GM23338 (cell line): ENCODE measurements around the gene IDH3A. TPM values are rescaled to one million over a fixed set of nuclear protein-coding genes. Genes with fewer than 3 reads are reported as not detected.

Source experiments
- ATAC-seq: fragments of 200-7000 bp; cut with Tn5 transposase; 3 replicates; pipeline ENCODE4 v1.9.1; 2020
- DNase-seq: peaks from one replicate; pipeline ENCODE4 v3.0.0-alpha.2; 2015; ENCODE audit warnings: low spot score
- H2AFZ ChIP-seq: fragments of 200-600 bp; sonication (generic); 2 replicates; pipeline ENCODE4 v1.8.0; 2016; ENCODE audit warnings: antibody characterized with exemption, mild to moderate bottlenecking, moderate library complexity
- H3F3A ChIP-seq: fragments of 200-600 bp; sonication (generic); replicated peaks from 2 replicates; pipeline ENCODE4 v1.8.0; 2017; ENCODE audit warnings: antibody characterized with exemption, mixed run types, low read depth
- H3K27ac ChIP-seq: fragments of 200-600 bp; sonication (generic); 2 replicates; pipeline ENCODE4 v1.6.1; 2016; ENCODE audit warnings: low read depth
- H3K27me3 ChIP-seq: fragments of 200-600 bp; sonication (generic); 2 replicates; pipeline ENCODE4 v1.8.0; 2016; ENCODE audit warnings: mild to moderate bottlenecking, mixed run types, moderate library complexity; ENCODE audit not compliant: insufficient read depth
- H3K36me3 ChIP-seq: fragments of 200-600 bp; sonication (generic); 2 replicates; pipeline ENCODE4 v1.8.0; 2016; ENCODE audit warnings: mild to moderate bottlenecking; ENCODE audit not compliant: insufficient read depth
- H3K4me1 ChIP-seq: fragments of 200-600 bp; sonication (generic); 2 replicates; pipeline ENCODE4 v1.8.0; 2016; ENCODE audit warnings: mild to moderate bottlenecking, moderate library complexity; ENCODE audit not compliant: insufficient read depth
- H3K4me2 ChIP-seq: fragments of 200-600 bp; sonication (generic); 2 replicates; pipeline ENCODE4 v1.7.1; 2017; ENCODE audit warnings: mixed run types
- H3K4me3 ChIP-seq: fragments of 200-600 bp; sonication (generic); 2 replicates; pipeline ENCODE4 v1.6.1; 2016; ENCODE audit warnings: mixed run types
- H3K79me2 ChIP-seq: fragments of 200-600 bp; sonication (generic); replicated peaks from 2 replicates; pipeline ENCODE4 v1.8.0; 2017; ENCODE audit warnings: mild to moderate bottlenecking; ENCODE audit not compliant: insufficient read depth
- H3K9me2 ChIP-seq: fragments of 200-600 bp; sonication (generic); 2 replicates; pipeline ENCODE4 v1.8.0; 2017; ENCODE audit not compliant: insufficient read depth
- H4K20me1 ChIP-seq: fragments of 200-600 bp; sonication (generic); replicated peaks from 2 replicates; pipeline ENCODE4 v1.8.0; 2017; ENCODE audit warnings: mild to moderate bottlenecking; ENCODE audit not compliant: insufficient read depth
- H3K27ac Mint-ChIP-seq: 2 replicates; pipeline ENCODE4 v1.8.0; 2020; ENCODE audit warnings: inconsistent platforms, mild to moderate bottlenecking, moderate library complexity, mixed read lengths
- H3K27me3 Mint-ChIP-seq: 3 replicates; pipeline ENCODE4 v1.8.0; 2022; ENCODE audit warnings: low read depth, mild to moderate bottlenecking, moderate library complexity, mixed read lengths, inconsistent platforms; ENCODE audit not compliant: insufficient read depth, poor library complexity
- H3K36me3 Mint-ChIP-seq: 3 replicates; pipeline ENCODE4 v1.8.0; 2021; ENCODE audit warnings: low read depth, mild to moderate bottlenecking, inconsistent platforms, moderate library complexity, mixed read lengths
- H3K4me1 Mint-ChIP-seq: 3 replicates; pipeline ENCODE4 v1.8.0; 2020; ENCODE audit warnings: mild to moderate bottlenecking, inconsistent platforms, mixed read lengths
- H3K4me3 Mint-ChIP-seq: 3 replicates; pipeline ENCODE4 v1.8.0; 2021; ENCODE audit warnings: moderate library complexity, mild to moderate bottlenecking, inconsistent platforms, mixed read lengths
- H3K9me3 Mint-ChIP-seq: 3 replicates; pipeline ENCODE4 v1.8.0; 2020; ENCODE audit warnings: moderate library complexity, mild to moderate bottlenecking, inconsistent platforms, mixed read lengths
- CREB1 ChIP-seq: fragments of 250-450 bp; sonication (Bioruptor Pico); IDR thresholded peaks from 2 replicates; pipeline ENCODE4 v1.5.0; 2020; ENCODE audit warnings: low read depth, mild to moderate bottlenecking, moderate library complexity
- ETS1 ChIP-seq: IDR thresholded peaks from 2 replicates; pipeline ENCODE4 v1.6.1; 2016; ENCODE audit warnings: antibody characterized with exemption
- EZH2 ChIP-seq: fragments of 200-600 bp; sonication (generic); IDR thresholded peaks from one replicate; pipeline ENCODE4 v1.8.0; 2017; ENCODE audit warnings: antibody characterized with exemption, mild to moderate bottlenecking, low read depth; ENCODE audit not compliant: unreplicated experiment
- EZH2phosphoT487 ChIP-seq: fragments of 200-600 bp; sonication (generic); IDR thresholded peaks from one replicate; pipeline ENCODE4 v1.8.1; 2018; ENCODE audit warnings: antibody characterized with exemption; ENCODE audit not compliant: unreplicated experiment
- NANOG ChIP-seq: IDR thresholded peaks from 2 replicates; pipeline ENCODE4 v1.6.1; 2016; ENCODE audit warnings: antibody characterized with exemption, borderline replicate concordance
- POLR2AphosphoS5 ChIP-seq: IDR thresholded peaks from 2 replicates; pipeline ENCODE4 v1.6.1; 2016; ENCODE audit warnings: antibody characterized with exemption, low read depth
- ZNF114 ChIP-seq: fragments of 250-450 bp; sonication (Bioruptor Pico); IDR thresholded peaks from 2 replicates; pipeline ENCODE4 v1.5.0; 2020; ENCODE audit warnings: mild to moderate bottlenecking, moderate library complexity
- polyA plus RNA-seq: library from polyadenylated mRNA; unstranded; fragments of >200 nt; fragmentation: Nextera tagmentation; extraction: Ambion mirVana; gene quantifications from 2 replicates; pipeline ENCODE4 v1.2.1, GENCODE V29; 2016
- total RNA-seq: library from RNA; depleted of rRNA; stranded (reverse); fragments of >200 nt; shearing (Covaris generic); gene quantifications from 2 replicates; pipeline ENCODE4 v1.2.3, GENCODE V29; 2014
- TF ChIP-seq, protein P1 (sequence below), 2 experiments: fragments of 200-600 bp in 1 of 2; sonication (generic) in 1 of 2; conservative IDR thresholded peaks; 2 replicates each; pipeline versions ENCODE4 v1.5.1 to v1.6.1; 2016 to 2017; ENCODE audit warnings: antibody characterized with exemption in 2 of 2, low read depth in 2 of 2, mild to moderate bottlenecking in 2 of 2, moderate library complexity in 1 of 2
- TF ChIP-seq, protein P2 (sequence below): fragments of 250-450 bp; sonication (Bioruptor Pico); IDR thresholded peaks from 2 replicates; pipeline ENCODE4 v1.5.0; 2020; ENCODE audit warnings: mild to moderate bottlenecking, moderate library complexity

Gene IDH3A
- total and polyA plus RNA-seq, 2 experiments from 2014 or later = 24.1 to 41.6 TPM

DNA sequence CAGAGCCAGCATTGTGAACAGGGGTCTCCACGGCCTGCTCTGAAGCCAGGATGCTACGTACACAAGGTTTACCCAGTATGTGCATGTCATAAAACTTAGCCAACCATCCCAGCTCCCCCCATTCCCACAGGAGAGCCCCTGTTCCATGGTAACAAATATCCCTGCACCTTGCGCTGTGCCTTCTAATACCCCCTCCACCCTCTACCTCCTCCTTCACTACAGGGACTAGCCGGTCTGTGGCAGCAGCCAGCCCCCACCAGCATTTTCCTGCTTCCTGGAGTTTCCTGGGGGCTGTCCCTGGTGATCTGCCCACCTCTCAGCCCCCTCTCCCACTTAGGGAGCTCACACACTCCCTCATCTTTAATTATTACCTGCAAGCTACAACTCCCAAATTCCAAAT lies 64.8 kb downstream of the IDH3A start:
- no peak overlapping the region for H3K4me2 ChIP-seq
- no peak overlapping the region for H3K27ac Mint-ChIP-seq
- H3K27me3 ChIP-seq = no peaks in the 10 kb centered on the region
- ATAC-seq (no peak), DNase-seq (no peak)
- no peaks in the 10 kb centered on the region for H4K20me1 ChIP-seq
- 0 out of 2 replicates have a peak, but pooled peaks cover 6% of the 10 kb centered on the region for H3K4me1 ChIP-seq
- no peak overlapping the region for H3K27ac ChIP-seq
- H3K9me3 Mint-ChIP-seq = no peaks in the 10 kb centered on the region
- H3K9me2 ChIP-seq = no peaks in the 10 kb centered on the region
- H3K4me3 Mint-ChIP-seq = no peak overlapping the region
- no peaks in the 10 kb centered on the region for H3F3A ChIP-seq
- H3K79me2 ChIP-seq = no peaks in the 10 kb centered on the region
- TF ChIP-seq, protein P1, sequence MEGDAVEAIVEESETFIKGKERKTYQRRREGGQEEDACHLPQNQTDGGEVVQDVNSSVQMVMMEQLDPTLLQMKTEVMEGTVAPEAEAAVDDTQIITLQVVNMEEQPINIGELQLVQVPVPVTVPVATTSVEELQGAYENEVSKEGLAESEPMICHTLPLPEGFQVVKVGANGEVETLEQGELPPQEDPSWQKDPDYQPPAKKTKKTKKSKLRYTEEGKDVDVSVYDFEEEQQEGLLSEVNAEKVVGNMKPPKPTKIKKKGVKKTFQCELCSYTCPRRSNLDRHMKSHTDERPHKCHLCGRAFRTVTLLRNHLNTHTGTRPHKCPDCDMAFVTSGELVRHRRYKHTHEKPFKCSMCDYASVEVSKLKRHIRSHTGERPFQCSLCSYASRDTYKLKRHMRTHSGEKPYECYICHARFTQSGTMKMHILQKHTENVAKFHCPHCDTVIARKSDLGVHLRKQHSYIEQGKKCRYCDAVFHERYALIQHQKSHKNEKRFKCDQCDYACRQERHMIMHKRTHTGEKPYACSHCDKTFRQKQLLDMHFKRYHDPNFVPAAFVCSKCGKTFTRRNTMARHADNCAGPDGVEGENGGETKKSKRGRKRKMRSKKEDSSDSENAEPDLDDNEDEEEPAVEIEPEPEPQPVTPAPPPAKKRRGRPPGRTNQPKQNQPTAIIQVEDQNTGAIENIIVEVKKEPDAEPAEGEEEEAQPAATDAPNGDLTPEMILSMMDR (conservative IDR thresholded peaks at IDR 0.05; ENCODE audit: low read depth in 2 of 2) = no peak
- TF ChIP-seq EZH2 = no peak
- no peak for TF ChIP-seq ZNF114 (CRISPR knock-in tag)
- TF ChIP-seq CREB1 = no peak
- no peaks in the 10 kb centered on the region for H3K36me3 Mint-ChIP-seq
- peaks cover 6% of the 10 kb centered on the region for H3K4me1 Mint-ChIP-seq
- H2AFZ ChIP-seq = no peak overlapping the region
- no peaks in the 10 kb centered on the region; the same call in 1 of the 2 replicates for H3K36me3 ChIP-seq
- no peak overlapping the region for H3K4me3 ChIP-seq
- peaks cover 15% of the 10 kb centered on the region for H3K27me3 Mint-ChIP-seq

DNA sequence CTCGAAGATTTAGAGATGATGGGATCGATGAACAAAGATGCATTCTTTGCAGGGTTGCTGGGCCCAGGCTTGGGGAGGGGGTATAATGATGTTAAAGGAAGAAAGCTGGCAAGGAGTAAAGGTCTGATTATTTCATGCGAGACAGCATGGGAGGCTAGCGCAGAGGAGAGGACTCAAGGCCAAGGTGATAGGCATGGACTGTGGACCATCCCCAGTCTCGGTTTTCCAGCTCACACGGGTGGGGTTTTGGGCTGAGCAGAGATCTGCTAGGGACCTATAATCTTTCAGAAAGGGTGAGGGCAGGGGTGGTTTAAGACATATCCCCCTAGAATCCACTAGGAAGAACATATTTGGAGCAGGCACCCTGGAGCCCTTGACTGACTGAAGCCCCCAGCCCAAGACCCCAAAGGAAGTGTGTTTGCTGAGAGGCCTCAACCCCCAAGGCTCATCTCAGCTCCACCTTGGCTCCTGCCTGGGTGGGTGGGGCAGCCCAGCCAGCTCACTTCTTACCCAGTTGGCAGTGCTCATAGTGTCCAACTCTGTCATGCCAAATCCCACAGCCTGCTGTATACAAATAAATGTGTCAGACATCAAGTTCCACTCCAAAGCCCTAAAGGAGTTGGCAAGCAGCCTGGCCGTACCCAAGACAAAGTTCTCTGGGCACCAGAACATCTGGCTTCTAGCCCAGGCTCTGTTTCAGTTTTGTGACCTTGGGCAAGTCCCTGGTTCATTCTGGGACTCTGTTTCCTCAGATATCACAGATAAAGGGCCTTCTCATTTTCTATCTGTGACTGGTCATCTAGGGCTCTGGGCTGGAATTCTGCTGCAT lies 67.3 kb downstream of the IDH3A start:
- no peak overlapping the region for H3K27ac Mint-ChIP-seq
- no peak overlapping the region for H3K4me3 Mint-ChIP-seq
- Histone ChIP-seq H3F3A (no peaks in the 10 kb centered on the region), H3K9me2 (no peaks in the 10 kb centered on the region), H2AFZ (no peak overlapping the region), H3K36me3 (no peaks in the 10 kb centered on the region; the same call in 1 of the 2 replicates), H3K4me2 (no peak overlapping the region), H3K27ac (no peak overlapping the region), H3K27me3 (no peaks in the 10 kb centered on the region), H3K79me2 (no peaks in the 10 kb centered on the region), H3K4me1 (peaks cover 6% of the 10 kb centered on the region; the same call in 1 of the 2 replicates), H4K20me1 (no peaks in the 10 kb centered on the region), H3K4me3 (no peak overlapping the region)
- ATAC-seq (no peak), DNase-seq (no peak)
- H3K36me3 Mint-ChIP-seq = no peaks in the 10 kb centered on the region
- H3K9me3 Mint-ChIP-seq = no peaks in the 10 kb centered on the region
- H3K27me3 Mint-ChIP-seq = peaks cover 14% of the 10 kb centered on the region
- peaks cover 11% of the 10 kb centered on the region for H3K4me1 Mint-ChIP-seq
- TF ChIP-seq ETS1 (no peak), NANOG (no peak), POLR2AphosphoS5 (no peak), EZH2 (no peak), CREB1 (no peak), EZH2phosphoT487 (no peak)
- TF ChIP-seq, protein P1 (conservative IDR thresholded peaks at IDR 0.05; ENCODE audit: low read depth in 2 of 2) = no peak
- TF ChIP-seq, protein P2, sequence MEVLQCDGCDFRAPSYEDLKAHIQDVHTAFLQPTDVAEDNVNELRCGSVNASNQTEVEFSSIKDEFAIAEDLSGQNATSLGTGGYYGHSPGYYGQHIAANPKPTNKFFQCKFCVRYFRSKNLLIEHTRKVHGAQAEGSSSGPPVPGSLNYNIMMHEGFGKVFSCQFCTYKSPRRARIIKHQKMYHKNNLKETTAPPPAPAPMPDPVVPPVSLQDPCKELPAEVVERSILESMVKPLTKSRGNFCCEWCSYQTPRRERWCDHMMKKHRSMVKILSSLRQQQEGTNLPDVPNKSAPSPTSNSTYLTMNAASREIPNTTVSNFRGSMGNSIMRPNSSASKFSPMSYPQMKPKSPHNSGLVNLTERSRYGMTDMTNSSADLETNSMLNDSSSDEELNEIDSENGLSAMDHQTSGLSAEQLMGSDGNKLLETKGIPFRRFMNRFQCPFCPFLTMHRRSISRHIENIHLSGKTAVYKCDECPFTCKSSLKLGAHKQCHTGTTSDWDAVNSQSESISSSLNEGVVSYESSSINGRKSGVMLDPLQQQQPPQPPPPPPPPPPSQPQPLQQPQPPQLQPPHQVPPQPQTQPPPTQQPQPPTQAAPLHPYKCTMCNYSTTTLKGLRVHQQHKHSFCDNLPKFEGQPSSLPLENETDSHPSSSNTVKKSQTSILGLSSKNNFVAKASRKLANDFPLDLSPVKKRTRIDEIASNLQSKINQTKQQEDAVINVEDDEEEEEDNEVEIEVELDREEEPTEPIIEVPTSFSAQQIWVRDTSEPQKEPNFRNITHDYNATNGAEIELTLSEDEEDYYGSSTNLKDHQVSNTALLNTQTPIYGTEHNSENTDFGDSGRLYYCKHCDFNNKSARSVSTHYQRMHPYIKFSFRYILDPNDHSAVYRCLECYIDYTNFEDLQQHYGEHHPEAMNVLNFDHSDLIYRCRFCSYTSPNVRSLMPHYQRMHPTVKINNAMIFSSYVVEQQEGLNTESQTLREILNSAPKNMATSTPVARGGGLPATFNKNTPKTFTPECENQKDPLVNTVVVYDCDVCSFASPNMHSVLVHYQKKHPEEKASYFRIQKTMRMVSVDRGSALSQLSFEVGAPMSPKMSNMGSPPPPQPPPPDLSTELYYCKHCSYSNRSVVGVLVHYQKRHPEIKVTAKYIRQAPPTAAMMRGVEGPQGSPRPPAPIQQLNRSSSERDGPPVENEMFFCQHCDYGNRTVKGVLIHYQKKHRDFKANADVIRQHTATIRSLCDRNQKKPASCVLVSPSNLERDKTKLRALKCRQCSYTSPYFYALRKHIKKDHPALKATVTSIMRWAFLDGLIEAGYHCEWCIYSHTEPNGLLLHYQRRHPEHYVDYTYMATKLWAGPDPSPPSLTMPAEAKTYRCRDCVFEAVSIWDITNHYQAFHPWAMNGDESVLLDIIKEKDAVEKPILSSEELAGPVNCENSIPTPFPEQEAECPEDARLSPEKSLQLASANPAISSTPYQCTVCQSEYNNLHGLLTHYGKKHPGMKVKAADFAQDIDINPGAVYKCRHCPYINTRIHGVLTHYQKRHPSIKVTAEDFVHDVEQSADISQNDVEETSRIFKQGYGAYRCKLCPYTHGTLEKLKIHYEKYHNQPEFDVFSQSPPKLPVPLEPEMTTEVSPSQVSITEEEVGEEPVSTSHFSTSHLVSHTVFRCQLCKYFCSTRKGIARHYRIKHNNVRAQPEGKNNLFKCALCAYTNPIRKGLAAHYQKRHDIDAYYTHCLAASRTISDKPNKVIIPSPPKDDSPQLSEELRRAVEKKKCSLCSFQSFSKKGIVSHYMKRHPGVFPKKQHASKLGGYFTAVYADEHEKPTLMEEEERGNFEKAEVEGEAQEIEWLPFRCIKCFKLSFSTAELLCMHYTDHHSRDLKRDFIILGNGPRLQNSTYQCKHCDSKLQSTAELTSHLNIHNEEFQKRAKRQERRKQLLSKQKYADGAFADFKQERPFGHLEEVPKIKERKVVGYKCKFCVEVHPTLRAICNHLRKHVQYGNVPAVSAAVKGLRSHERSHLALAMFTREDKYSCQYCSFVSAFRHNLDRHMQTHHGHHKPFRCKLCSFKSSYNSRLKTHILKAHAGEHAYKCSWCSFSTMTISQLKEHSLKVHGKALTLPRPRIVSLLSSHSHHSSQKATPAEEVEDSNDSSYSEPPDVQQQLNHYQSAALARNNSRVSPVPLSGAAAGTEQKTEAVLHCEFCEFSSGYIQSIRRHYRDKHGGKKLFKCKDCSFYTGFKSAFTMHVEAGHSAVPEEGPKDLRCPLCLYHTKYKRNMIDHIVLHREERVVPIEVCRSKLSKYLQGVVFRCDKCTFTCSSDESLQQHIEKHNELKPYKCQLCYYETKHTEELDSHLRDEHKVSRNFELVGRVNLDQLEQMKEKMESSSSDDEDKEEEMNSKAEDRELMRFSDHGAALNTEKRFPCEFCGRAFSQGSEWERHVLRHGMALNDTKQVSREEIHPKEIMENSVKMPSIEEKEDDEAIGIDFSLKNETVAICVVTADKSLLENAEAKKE = no peak
